Activated CD8-positive, alpha-beta memory T cell treated with anti-CD3 and anti-CD28 coated beads, Interleukin-2, amount 50 U/mL, for 1 hour (primary cell): ENCODE data around the gene ZBTB44.
"Not testable (repeated sequence)": the region's sequence is repeated elsewhere in the genome, so short reads cannot be mapped to it uniquely, and the experiment has no call there.

Experiments
- DNase-seq: peaks from one replicate; pipeline ENCODE4 v3.0.0-alpha.2; 2020; ENCODE audit errors: extremely low read depth

Gene ZBTB44

DNA sequence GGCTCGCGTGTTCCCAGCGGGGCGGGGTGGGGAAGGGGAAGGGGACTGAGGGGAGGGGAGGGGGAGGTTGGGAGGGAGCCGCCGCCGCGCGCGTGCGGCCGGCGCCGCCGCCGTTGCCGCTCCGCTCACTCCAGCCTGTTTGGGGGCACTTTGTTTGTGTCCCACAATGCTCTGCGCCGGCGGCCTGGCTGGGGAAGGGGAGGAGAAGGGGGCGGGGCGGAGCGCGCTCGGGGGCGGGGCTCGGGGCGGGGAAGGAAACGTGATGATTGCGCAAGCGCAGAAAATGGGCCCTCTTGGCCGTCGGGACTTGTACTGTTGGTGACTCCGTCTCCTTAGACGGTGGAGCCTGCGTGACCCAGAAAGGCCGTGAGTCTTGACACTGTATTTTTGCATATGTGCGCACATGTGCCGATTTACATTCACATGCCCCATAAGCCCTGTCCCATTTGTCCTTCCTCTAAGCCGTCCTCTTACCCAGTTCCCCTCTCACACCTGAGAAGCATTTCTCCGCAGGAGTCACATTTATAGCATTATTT is at the start of gene ZBTB44:
TSS of gene ZBTB44 (minus strand) at position 168 of the 536 bp plus-strand sequence. CDS start 53,044 bp downstream, outside the sequence.
- DNase-seq = peak; percentile 89

- no peak for DNase-seq
These were observed 44.7 kb upstream of the ZBTB44 start for GRCh38 chr11:130359419-130359818.

DNA sequence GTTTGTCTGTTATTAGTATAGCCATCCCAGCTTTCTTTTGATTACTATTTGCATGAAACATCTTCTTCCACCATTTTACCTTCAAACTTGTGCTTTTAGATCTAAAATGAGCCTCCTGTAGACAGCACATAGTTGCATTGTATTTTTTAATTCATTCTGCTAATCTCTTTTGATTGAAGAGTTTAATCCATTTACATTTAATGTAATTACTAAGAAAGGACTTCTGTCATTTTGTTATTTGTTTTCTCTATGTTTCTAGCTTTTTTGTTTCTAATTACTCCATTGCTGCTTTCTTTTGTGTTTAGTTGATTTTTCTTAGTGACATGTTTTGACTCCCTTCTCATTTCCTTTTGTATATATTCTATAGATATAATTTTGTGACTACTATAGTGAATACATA is 43.7 kb upstream of the ZBTB44 start:
- no peak for DNase-seq

- no peak for DNase-seq
These were observed 32.5 kb upstream of the ZBTB44 start for GRCh38 chr11:130347261-130347660.

DNA sequence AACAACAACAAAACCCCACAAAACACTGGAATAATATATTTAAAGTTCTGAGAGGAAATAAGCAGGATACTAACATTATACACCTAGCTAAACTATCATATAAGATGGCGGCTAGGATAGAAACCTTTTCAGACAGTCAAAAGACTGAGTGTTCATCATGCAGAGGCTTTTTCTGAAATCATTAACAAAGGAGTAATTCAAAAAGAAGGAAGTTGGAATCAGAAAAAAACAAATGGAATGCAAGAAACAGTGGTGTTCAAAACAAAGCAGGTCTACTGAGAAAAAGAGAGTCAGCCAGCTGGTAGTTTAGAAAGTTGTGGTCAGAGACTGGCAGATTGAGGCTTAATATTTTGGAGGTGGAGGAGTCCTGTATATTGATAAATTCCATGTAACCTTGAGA is 30.1 kb upstream of the ZBTB44 start:
- DNase-seq = no peak

DNA sequence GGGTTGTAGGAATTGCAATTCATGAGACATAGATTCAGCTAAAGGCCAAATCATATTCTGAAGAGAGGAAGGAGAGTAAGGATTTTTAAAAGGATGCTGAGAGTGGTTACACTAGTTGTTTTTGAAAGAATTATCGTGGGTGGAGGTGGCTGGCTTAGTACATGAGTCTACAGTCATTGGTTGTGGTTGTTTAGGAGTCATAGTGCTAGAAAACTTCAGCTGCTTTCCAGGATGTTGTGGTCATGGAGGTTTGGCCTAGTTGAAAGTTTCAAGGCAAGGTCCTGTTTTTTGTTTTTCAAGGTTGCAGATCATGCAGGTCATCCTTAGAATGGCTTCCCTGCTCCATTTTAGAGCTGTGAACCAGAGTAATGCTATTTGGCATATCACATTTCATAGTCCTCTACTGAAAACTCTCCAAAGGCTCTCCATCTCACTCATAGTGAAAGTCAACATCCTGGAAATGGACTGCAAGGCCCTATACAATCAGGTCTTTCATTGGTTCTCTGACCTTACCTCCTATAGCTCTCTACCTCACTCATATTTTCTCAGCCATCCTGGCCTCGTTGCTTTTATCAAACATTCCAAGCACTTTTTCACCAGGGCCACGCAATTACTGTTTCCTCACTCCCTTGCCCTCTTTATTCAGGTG is 26.1 kb upstream of the ZBTB44 start:
- DNase-seq = no peak

- DNase-seq = no peak
These were observed 23.9 kb upstream of the ZBTB44 start for GRCh38 chr11:130338667-130339066.

DNA sequence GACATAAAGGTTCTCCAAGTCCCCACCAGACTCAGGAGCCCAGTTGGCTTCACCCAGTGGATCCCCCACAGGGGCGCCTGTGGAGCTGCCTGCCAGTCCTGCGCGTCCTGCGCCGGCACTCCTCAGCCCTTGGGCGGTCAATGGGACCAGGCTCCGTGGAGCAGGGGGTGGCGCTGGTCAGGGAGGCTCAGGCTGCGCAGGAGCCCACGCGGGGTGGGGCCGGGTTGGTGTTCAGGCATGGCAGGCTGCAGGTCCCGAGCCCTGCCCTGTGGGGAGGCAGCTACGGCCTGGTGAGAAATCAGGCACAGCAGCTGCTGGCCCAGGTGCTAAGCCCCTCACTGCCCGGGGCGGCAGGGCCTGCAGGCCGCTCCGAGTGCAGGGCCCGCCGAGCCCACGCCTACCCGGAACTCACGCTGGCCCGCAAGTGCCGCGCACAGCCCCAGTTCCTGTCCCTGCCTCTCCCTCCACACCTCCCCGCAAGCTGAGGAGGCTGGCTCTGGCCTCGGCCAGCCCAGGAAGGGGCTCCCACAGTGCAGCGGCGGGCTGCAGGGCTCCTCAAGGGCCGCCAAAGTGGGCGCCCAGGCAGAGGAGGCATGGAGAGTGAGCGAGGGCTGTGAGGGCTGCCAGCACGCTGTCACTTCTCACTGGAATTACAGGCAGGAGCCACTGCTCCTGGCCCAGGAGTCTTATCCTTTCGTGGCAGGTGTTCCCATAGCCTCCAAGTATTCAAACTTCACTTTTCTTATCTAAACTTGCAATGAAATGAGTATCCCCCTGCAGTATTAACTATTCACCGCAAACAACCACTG is 22.8 kb upstream of the ZBTB44 start:
- no peak for DNase-seq

GRCh38 chr11:130331397-130331796 is 16.7 kb upstream of the ZBTB44 start:
- DNase-seq = not testable (repeated sequence)

GRCh38 chr11:130330101-130330684 is 15.5 kb upstream of the ZBTB44 start:
- no peak for DNase-seq

DNA sequence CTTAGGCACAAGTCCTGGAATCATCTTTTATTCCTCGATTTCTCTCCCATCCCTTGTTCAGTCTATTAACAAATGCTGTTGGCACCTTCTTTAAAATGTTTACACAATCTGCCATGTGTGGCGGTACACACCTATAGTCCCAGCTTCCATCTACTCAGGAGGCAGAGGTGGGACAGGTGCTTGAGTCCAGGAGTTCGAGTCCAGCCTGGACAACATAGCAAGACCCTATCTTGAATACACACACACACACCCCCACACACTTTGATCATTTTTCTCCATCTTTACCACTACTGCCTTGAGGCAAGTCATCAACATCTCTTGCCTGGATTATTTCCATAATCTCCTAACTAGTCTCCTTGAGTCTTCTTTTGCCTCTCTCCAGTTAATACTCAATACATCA is 13.7 kb upstream of the ZBTB44 start:
- no peak for DNase-seq

- no peak for DNase-seq
These were observed 13.0 kb upstream of the ZBTB44 start for GRCh38 chr11:130327716-130328115.

DNA sequence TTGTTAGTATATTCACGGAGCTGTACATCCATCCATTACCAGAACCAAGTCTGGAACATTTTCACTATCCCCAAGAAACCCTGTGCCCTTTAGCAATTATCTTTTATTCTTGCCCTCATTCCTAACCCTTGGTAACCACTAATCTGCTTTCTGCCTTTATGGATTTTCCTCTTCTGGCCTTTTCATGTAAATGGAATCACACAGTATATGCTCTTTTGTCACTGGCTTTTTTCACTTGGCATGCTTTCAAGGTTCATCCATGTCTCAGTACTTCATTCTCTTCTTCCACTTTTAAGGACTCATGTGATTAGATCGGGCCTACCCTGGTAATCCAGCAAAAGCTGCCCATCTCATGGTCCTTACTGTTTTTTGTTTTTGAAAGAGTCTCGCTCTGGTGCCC is 11.0 kb upstream of the ZBTB44 start:
- no peak for DNase-seq

- DNase-seq = no peak
These were observed 9.0 kb upstream of the ZBTB44 start for GRCh38 chr11:130323452-130324450.

DNA sequence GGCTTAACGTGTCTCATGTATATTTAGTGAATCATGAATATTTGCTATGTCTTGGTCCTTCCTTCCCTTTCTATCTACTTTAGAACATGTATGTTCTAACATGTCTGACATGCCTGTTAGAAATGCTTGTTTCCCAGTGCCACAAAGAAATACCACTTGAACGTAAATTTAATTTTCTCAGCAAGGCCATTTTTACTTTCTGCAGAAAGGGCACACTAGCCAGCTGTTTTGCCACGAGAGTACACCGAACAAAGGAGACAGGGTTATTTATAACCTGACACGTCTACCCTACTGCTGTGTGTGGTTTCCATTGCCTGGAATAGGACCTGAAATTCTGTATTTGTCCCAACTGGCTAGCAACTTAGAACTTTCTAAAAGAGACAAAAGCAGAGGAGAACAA is 7.4 kb upstream of the ZBTB44 start:
- no peak for DNase-seq

GRCh38 chr11:130318031-130318673 is 3.4 kb upstream of the ZBTB44 start:
- no peak for DNase-seq

DNA sequence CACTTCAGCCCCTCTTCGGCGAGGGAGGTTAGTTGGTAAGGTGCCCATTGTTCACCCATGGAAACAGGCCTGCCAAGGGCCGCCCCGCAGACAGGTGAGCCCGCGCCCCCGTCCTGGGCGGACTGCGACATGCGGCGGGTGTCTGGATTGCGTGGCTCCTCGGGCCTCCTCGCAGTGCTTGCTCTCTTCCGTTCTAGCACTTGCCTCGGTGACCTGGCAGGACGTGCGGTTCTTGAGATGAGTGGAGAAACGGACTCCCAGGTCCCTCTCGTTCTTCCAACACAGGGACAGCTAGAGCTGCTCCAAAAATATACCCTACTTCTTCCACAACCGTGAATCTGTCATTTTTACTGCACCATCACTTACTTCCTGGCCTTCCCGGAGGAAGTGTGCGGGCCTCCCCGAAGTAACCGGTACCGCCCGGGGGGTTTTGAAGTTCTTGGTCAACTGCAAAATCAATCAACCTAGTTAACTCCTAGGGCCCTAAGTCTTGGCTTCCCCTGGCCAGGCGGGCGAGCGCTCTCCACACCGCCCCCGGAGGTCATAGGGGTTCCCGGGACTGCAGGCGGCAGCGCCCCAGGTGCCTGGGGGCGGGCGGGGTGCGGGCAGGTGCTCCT is 745 bp upstream of the ZBTB44 start:
- peak; percentile 4 for DNase-seq

DNA sequence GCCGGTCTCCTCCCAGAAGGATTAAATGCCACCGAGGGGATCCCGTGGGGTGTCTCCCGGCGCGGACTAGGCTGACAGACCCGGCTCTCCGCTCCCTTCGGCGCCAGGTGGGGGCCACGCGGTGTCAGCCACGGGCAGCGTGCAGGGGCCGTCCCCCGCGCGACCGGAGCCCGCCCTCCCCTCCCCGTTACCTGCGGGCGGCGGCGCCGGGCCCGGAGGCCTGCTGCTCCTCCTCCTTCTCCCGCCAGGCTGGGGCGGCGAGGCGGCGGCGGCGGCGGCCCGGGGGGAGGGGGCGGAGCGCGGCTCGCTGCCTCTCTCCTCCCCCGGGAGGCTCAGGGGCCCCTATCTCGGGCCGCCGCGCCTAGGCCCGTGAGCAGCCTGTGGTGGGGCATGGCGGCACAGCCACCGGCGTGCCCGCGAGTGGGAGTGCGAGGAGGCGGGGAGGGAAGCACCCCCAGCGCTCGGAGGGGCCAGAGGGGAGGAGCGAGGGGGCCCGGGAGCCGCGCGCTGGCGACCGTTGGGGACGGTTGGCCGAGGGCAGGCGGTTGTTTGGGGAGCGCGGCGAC is 450 bp downstream of the ZBTB44 start:
- DNase-seq = peak; percentile 7

GRCh38 chr11:130313383-130314183 is 1.1 kb downstream of the ZBTB44 start:
- peak; percentile 1 for DNase-seq
